ENCODE measurements around the gene DUOXA2.
"Not testable (repeated sequence)": the region's sequence is repeated elsewhere in the genome, so short reads cannot be mapped to it uniquely, and the experiment has no call there.

Gene DUOXA2

GRCh38 chr15:45097466-45097865 is 16.7 kb upstream of the DUOXA2 start:
- no peak for DNase-seq

- DNase-seq: no peak
These were observed 14.5 kb upstream of the DUOXA2 start for GRCh38 chr15:45099549-45100165.

- DNase-seq: no peak
These were observed 13.1 kb upstream of the DUOXA2 start for GRCh38 chr15:45100884-45101625.

GRCh38 chr15:45101749-45102148 is 12.4 kb upstream of the DUOXA2 start:
- no peak for DNase-seq

- DNase-seq: no peak
These were observed 11.9 kb upstream of the DUOXA2 start for GRCh38 chr15:45102226-45102625.

- DNase-seq: not testable (repeated sequence)
These were observed 10.0 kb upstream of the DUOXA2 start for GRCh38 chr15:45104170-45104569.

GRCh38 chr15:45105586-45105985 is 8.5 kb upstream of the DUOXA2 start:
- no peak for DNase-seq

- no peak for DNase-seq
These were observed 7.9 kb upstream of the DUOXA2 start for GRCh38 chr15:45106002-45106790.

GRCh38 chr15:45107941-45108630 is 6.0 kb upstream of the DUOXA2 start:
- DNase-seq: no peak

- DNase-seq: no peak
These were observed 3.8 kb upstream of the DUOXA2 start for GRCh38 chr15:45110256-45110820.

GRCh38 chr15:45111390-45112142 is 2.6 kb upstream of the DUOXA2 start:
- DNase-seq: no peak

GRCh38 chr15:45112143-45112590 is 2.0 kb upstream of the DUOXA2 start:
- no peak for DNase-seq

GRCh38 chr15:45112591-45113379 is 1.3 kb upstream of the DUOXA2 start:
- no peak for DNase-seq

GRCh38 chr15:45113380-45113990 is 641 bp upstream of the DUOXA2 start:
- DNase-seq: no peak

- DNase-seq: no peak
These were observed 592 bp downstream of the DUOXA2 start for GRCh38 chr15:45114751-45115085.

- DNase-seq: no peak
These were observed 1.2 kb downstream of the DUOXA2 start for GRCh38 chr15:45115312-45115820.

- DNase-seq: no peak
These were observed 1.9 kb downstream of the DUOXA2 start for GRCh38 chr15:45116006-45116481.

GRCh38 chr15:45116482-45117307 is 2.6 kb downstream of the DUOXA2 start:
- DNase-seq: no peak

- DNase-seq: no peak
These were observed 3.4 kb downstream of the DUOXA2 start for GRCh38 chr15:45117308-45118130.
